ENCODE measurements around the gene SYNGAP1.
A peak's percentile ranks its signal among the peaks of the same experiment; 100 is the strongest.
"Not testable (repeated sequence)": the region's sequence is repeated elsewhere in the genome, so short reads cannot be mapped to it uniquely, and the experiment has no call there.

The SYNGAP1 gene

DNA sequence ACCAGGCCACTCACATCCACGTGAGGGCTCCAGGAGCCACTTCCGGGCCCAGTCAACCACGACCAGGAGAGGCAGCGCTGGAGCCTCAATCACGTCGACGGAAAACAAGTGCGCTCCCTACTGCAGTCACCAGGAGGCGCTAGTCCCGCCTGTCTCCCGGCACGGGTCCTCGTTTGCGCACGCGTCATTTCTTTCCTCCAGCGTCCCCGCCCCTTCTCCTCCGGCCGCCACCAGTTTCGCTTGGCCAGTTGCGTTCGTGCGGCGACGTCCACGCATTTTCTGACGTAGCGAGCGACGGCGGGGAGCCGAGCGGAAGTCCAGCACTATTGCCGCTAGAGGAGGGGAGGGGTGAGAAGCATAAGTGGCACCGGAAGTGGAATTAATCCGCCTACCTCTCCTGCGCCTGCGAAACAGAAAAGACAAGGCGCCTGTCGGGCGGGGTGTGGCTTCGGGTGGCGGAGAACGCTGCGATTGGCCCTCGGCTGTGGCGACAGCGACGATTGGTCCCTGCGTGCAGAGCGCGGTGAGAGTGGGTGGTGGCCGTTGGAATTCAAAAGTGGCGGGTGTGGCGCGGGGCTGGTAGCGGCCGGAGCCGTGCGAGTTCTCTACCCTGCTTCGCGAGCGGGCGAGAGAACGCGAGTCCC lies 28.5 kb upstream of the SYNGAP1 start, which contains the start of gene KIFC1:
KIFC1 (plus strand) TSS at position 546 of the 644 bp plus-strand sequence. CDS start 163 bp downstream, outside the sequence.
- Mint-ChIP-seq H3K9me3 (no peaks in the 10 kb centered on the region), H3K4me3 (peak within 1 kb of the TSS; percentile 87), H3K27ac (peak within 1 kb of the TSS; percentile 97), H3K27me3 (peaks cover 4% of the 10 kb centered on the region), H3K4me1 (peaks cover 50% of the 10 kb centered on the region), H3K36me3 (peaks cover 33% of the 10 kb centered on the region)
- DNase-seq = peak; percentile 99
- CTCF ChIA-PET = interaction anchor here (0.7 to 2.0 kb wide), 14 partner anchors 9 to 309 kb away, joined by 3 to 10 read pairs (median 4); partner anchors contain the start of genes ZBTB22 and ZBTB9

DNA sequence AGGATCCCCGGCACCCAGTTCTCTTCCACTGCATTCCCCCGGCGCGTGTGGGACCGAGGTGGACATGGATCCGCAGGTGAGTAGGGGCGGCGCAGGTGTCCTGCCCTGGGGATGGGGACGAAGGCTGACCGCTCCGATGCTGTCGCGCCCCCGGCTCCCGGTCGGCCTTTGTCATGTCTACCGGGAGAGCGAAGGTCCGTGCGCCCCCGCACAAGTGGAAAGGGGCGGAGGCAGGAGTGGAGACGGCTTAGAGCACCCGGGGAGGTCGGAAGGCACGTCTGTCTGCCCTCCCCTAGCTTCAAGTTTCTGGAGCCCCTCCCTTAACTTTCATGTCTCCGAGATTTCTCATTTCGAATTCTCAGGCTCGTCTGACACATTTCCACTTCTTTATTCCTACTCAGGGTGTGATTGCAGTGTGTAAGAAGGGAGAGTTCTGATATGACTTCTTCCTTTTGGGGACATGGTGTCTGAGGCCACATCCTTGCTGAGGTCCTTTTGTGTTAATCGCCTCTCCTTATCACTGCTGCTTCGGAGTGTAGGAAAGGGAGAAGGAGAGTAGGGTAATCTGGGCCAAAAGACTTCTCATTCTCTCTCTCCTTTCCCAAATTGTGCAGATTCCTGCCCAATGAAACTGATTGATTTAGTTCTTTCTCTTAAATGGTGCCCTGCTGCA lies 27.8 kb upstream of the SYNGAP1 start:
- Mint-ChIP-seq H3K36me3 (peaks cover 34% of the 10 kb centered on the region), H3K4me1 (peaks cover 52% of the 10 kb centered on the region), H3K9me3 (no peaks in the 10 kb centered on the region), H3K4me3 (peak overlapping the region; percentile 87), H3K27ac (peak overlapping the region; percentile 97), H3K27me3 (peaks cover 4% of the 10 kb centered on the region)
- CTCF ChIA-PET = no interaction called here
- DNase-seq = peak; percentile 56

- DNase-seq = no peak
- peak overlapping the region; percentile 87 for H3K4me3 Mint-ChIP-seq
- CTCF ChIA-PET = no interaction called here
- H3K27ac Mint-ChIP-seq = peak overlapping the region; percentile 97
- peaks cover 4% of the 10 kb centered on the region for H3K27me3 Mint-ChIP-seq
- peaks cover 37% of the 10 kb centered on the region for H3K36me3 Mint-ChIP-seq
- peaks cover 54% of the 10 kb centered on the region for H3K4me1 Mint-ChIP-seq
- H3K9me3 Mint-ChIP-seq = no peaks in the 10 kb centered on the region
Observed at GRCh38 chr6:33392595-33392948, 27.3 kb upstream of the SYNGAP1 start.

DNA sequence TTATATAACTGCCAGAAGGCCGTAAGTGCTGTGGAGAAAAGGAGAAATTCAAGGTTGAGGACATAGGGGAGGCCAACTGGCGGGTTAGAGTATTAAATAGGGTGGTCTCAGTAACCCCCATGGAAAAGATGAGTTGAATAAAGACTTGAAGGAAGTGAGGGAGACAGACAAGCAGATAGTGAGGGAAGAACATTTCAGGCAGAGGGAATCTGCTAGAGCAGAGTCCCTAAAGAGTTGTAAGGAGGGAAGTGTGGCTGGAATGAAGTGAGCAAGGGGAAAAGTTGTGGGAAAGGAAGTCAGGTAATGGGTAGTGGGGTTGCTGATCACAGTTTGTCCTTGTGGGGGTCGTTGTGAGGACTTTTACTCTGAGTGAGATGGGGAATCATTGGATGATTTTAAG lies 26.9 kb upstream of the SYNGAP1 start:
- CTCF ChIA-PET = no interaction called here
- peaks cover 58% of the 10 kb centered on the region for H3K4me1 Mint-ChIP-seq

DNA sequence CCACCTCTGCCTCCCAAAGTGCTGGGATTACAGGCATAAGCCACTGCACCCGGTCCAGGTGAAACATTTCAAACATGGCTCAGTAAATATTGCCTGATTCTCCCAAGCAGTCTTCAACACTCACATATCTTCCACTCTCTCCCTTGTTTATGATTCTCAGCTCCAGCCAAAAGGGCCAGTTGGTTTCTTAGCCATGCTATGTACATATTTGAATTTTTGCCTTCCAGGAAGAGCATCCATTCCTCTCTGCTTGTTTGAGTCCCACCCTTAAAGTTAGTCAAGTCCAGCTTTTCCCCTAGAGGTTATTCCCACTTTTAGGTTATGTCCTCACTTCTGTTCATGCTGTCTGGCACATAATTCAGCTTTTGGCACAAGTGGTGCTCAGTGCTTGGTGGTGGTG lies 22.3 kb upstream of the SYNGAP1 start:
- CTCF ChIA-PET = no interaction called here
- Mint-ChIP-seq H3K4me1 (peaks cover 46% of the 10 kb centered on the region), H3K4me3 (no peak overlapping the region), H3K27ac (peak overlapping the region; percentile 30), H3K36me3 (peaks cover 58% of the 10 kb centered on the region), H3K27me3 (no peaks in the 10 kb centered on the region), H3K9me3 (no peaks in the 10 kb centered on the region)
- no peak for DNase-seq

More for the DNA sequence above, 26.9 kb upstream of the SYNGAP1 start:
- DNase-seq = no peak
- Mint-ChIP-seq H3K27me3 (peaks cover 4% of the 10 kb centered on the region), H3K4me3 (peak overlapping the region; percentile 87), H3K27ac (peak overlapping the region; percentile 97), H3K36me3 (peaks cover 41% of the 10 kb centered on the region), H3K9me3 (no peaks in the 10 kb centered on the region)

GRCh38 chr6:33398601-33399000 lies 21.3 kb upstream of the SYNGAP1 start:
- H3K27me3 Mint-ChIP-seq, H3K4me3 Mint-ChIP-seq, CTCF ChIA-PET, DNase-seq, H3K9me3 Mint-ChIP-seq: not testable (repeated sequence)
- Mint-ChIP-seq H3K27ac (peak overlapping the region; percentile 57), H3K4me1 (peaks cover 37% of the 10 kb centered on the region), H3K36me3 (peaks cover 62% of the 10 kb centered on the region)

DNA sequence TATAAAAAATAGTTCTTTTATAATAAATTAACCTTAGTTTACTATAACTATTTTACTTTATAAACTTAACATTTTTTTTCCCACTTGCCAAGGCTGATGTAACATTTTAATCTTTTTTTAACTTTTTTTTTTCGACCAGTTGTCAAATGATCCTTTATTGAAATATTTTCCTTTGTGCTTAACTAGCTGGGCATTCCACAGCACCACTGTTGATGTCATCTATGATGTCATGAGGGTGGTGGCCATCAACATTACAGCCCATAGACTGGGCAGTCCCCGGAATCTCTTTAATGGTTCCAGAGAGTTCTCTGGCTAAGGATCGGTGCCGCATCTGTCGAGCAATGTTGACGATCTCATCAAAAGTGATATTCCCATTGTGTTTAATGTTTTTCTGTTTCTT lies 20.0 kb upstream of the SYNGAP1 start:
- Mint-ChIP-seq H3K27ac (peak overlapping the region; percentile 42), H3K4me1 (peaks cover 29% of the 10 kb centered on the region), H3K36me3 (peaks cover 65% of the 10 kb centered on the region)
- CTCF ChIA-PET, H3K27me3 Mint-ChIP-seq, DNase-seq, H3K4me3 Mint-ChIP-seq, H3K9me3 Mint-ChIP-seq: not testable (repeated sequence)

- H3K27ac Mint-ChIP-seq = no peak overlapping the region
Observed at GRCh38 chr6:33404884-33405283, 15.0 kb upstream of the SYNGAP1 start.

DNA sequence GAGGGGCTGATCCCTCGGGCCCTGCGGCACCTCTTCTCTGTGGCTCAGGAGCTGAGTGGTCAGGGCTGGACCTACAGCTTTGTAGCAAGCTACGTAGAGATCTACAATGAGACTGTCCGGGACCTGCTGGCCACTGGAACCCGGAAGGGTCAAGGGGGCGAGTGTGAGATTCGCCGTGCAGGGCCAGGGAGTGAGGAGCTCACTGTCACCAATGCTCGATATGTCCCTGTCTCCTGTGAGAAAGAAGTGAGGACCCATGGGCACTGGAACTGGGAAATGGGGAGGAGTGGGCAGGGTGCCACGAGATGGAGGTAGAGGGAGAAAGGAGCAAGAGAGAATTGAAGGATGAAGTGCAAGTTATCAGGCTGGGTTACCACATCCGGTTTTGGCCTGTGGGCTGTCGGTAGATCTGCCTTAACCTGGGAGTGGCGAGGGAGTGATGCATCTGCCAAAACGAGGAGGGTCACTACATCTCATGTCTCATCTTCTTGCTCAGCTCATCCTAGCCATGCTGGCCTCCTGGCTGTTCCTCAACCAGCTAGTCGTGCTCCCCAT lies 14.4 kb upstream of the SYNGAP1 start:
- Mint-ChIP-seq H3K4me3 (no peak overlapping the region), H3K36me3 (peaks cover 75% of the 10 kb centered on the region)
- CTCF ChIA-PET = no interaction called here

More at GRCh38 chr6:33404884-33405283, 15.0 kb upstream of the SYNGAP1 start:
- CTCF ChIA-PET = no interaction called here
- no peak for DNase-seq
- H3K4me3 Mint-ChIP-seq = no peak overlapping the region
- no peaks in the 10 kb centered on the region for H3K27me3 Mint-ChIP-seq
- H3K9me3 Mint-ChIP-seq = no peaks in the 10 kb centered on the region
- peaks cover 78% of the 10 kb centered on the region for H3K36me3 Mint-ChIP-seq
- H3K4me1 Mint-ChIP-seq = peaks cover 35% of the 10 kb centered on the region

DNA sequence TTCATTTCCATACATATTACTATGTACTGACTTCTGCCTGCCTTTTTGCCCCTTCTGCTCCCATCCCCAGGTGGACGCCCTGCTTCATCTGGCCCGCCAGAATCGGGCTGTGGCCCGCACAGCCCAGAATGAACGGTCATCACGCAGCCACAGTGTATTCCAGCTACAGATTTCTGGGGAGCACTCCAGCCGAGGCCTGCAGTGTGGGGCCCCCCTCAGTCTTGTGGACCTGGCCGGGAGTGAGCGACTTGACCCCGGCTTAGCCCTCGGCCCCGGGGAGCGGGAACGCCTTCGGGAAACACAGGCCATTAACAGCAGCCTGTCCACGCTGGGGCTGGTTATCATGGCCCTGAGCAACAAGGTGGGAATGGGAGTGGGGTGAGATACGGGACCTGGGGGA lies 13.7 kb upstream of the SYNGAP1 start:
- peak overlapping the region; percentile 60 for H3K27ac Mint-ChIP-seq
- DNase-seq = no peak
- H3K4me1 Mint-ChIP-seq = peaks cover 39% of the 10 kb centered on the region
- H3K27me3 Mint-ChIP-seq = no peaks in the 10 kb centered on the region
- H3K9me3 Mint-ChIP-seq = no peaks in the 10 kb centered on the region
- no peak overlapping the region for H3K4me3 Mint-ChIP-seq
- H3K36me3 Mint-ChIP-seq = peaks cover 71% of the 10 kb centered on the region
- CTCF ChIA-PET = no interaction called here

More for the DNA sequence above, 14.4 kb upstream of the SYNGAP1 start:
- H3K4me1 Mint-ChIP-seq = peaks cover 39% of the 10 kb centered on the region
- no peaks in the 10 kb centered on the region for H3K9me3 Mint-ChIP-seq
- no peaks in the 10 kb centered on the region for H3K27me3 Mint-ChIP-seq
- H3K27ac Mint-ChIP-seq = peak overlapping the region; percentile 76
- DNase-seq = no peak

GRCh38 chr6:33407132-33407718 lies 12.6 kb upstream of the SYNGAP1 start:
- Mint-ChIP-seq H3K27ac (peak overlapping the region; percentile 80), H3K36me3 (peaks cover 70% of the 10 kb centered on the region)

GRCh38 chr6:33410050-33410710 lies 9.7 kb upstream of the SYNGAP1 start:
- Mint-ChIP-seq H3K36me3 (peaks cover 65% of the 10 kb centered on the region), H3K9me3 (no peaks in the 10 kb centered on the region), H3K4me3 (peak overlapping the region; percentile 80), H3K27me3 (no peaks in the 10 kb centered on the region), H3K4me1 (peaks cover 64% of the 10 kb centered on the region), H3K27ac (peak overlapping the region; percentile 97)
- CTCF ChIA-PET = no interaction called here
- DNase-seq = peak; percentile 98

More at GRCh38 chr6:33407132-33407718, 12.6 kb upstream of the SYNGAP1 start:
- Mint-ChIP-seq H3K4me3 (no peak overlapping the region), H3K27me3 (no peaks in the 10 kb centered on the region), H3K9me3 (no peaks in the 10 kb centered on the region), H3K4me1 (peaks cover 46% of the 10 kb centered on the region)
- no peak for DNase-seq
- CTCF ChIA-PET = interaction anchor here (0.7 kb wide), 1 partner anchor 355 kb away, joined by 3 read pairs; no protein-coding TSS in a partner anchor

- Mint-ChIP-seq H3K36me3 (peaks cover 65% of the 10 kb centered on the region), H3K27ac (peak within 1 kb of the TSS; percentile 97), H3K4me3 (peak within 1 kb of the TSS; percentile 80), H3K4me1 (peaks cover 63% of the 10 kb centered on the region), H3K27me3 (no peaks in the 10 kb centered on the region), H3K9me3 (no peaks in the 10 kb centered on the region)
- CTCF ChIA-PET = no interaction called here
- DNase-seq = peak; percentile 84
Observed at GRCh38 chr6:33410711-33411631, 8.9 kb upstream of the SYNGAP1 start, which contains the start of gene PHF1. TSS of gene PHF1 (plus strand) at chr6:33411014. CDS start at chr6:33412264, 1,250 bp downstream.
